GM18511 (cell line): Measurements from ENCODE around the gene BCL2.

ENCODE experiments used
- ATAC-seq: cut with Tn5 transposase; IDR thresholded peaks from one replicate; pipeline ENCODE4 v1.9.1; 2021; ENCODE audit warnings: mild to moderate bottlenecking, moderate library complexity; ENCODE audit not compliant: unreplicated experiment

Gene BCL2

DNA sequence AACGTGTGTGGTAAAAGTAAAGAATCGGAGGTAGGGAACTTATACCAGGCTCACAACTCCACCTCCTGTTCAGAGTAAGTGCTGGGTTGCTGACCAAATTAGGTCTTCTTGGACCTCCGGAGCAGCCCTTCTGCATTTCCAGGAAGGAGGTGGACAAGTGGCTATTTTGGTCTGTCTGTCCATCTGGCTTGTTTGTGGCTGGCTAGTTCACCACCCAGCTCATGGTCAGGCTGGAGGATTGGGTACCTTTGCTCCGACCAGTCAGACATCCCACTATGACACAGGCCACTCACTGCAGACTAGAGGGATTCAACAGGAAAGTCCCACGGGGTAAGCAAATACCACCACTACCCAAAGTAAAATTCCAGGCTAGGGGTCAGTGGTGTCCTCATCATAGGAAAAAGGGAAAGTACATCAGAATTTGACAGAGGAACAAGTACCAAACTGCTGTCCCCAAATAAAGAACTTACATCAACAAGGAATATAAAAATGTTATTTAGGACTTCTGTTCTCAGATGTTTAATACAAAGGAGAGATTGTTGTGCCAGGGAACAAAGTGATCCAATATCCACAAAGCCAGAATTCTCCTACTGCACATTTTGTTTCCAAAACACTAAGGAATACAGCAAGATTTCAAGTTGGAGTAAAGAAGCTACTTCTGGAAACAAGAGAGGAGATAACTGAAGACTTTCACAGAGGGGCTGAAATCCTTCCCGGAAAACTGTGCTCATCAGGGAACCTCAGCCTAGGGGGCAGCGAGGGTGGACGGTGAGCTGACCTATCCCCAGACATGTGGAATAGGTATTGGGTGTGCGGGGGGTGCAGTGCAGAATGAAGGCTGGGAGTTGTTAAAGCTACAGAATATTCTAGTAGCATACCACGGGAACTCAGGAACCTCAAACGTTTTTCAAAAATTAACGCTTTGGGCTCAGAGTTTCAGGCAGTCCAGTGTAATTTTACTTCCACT lies 56.9 kb downstream of the BCL2 start:
- ATAC-seq = no peak

DNA sequence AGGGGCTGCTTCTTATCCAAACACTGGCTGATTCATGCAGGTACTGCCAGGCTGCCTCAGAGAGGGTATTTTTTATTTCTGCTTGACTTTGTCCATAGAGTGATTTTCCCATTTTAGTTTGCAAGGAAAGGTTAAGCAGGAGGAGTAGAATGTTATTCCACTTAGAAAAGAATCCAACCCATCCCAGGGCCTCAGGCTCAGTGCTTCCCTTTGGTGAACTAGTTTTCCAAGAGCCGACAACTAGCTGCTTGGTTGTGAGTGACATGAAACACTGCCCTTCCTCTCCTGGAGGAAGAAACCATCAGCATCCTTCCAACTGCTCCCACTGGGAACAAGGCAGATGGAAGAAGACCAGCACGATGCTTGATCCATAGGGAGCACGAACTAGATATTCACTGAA lies 58.5 kb downstream of the BCL2 start:
- ATAC-seq = no peak

- no peak for ATAC-seq
These were observed 59.2 kb downstream of the BCL2 start for GRCh38 chr18:63260380-63260754.

DNA sequence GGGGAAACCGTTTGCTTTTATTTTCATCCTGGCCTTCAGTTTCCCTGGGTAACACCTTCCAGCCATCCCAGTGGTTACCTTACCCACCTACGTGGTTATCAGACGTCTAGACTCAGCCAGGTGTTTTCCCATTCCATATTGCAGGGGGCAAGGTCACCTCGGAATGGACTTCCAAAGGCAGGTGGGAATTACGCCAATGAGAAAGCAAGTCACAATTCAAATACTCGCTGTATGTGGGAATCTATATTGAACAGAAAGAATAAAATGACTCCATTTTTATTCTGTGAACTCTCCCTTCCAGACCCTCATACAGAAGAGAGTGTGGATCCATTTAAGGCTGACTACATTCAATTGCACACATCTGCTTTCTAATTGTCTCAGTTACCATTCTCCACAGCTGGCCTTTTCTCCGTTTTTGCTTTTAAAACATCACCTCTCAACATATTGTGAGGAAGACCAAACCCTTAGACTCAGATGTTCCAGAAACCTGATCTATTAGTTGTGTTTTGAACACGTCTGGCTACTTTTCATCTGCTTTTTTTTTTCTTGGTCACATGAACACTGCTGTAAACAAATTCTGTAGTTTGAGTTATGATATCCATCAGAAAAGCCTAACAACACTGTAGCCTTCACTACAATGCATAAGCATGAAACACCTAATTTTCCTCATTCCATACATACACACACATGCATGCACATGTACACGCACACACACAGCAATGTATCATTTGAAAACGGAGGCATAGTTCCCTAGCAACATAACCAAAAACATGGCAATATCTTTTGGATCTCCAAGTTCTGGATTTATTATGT lies 59.8 kb downstream of the BCL2 start:
- no peak for ATAC-seq

- no peak for ATAC-seq
These were observed 60.6 kb downstream of the BCL2 start for GRCh38 chr18:63258749-63259566.

DNA sequence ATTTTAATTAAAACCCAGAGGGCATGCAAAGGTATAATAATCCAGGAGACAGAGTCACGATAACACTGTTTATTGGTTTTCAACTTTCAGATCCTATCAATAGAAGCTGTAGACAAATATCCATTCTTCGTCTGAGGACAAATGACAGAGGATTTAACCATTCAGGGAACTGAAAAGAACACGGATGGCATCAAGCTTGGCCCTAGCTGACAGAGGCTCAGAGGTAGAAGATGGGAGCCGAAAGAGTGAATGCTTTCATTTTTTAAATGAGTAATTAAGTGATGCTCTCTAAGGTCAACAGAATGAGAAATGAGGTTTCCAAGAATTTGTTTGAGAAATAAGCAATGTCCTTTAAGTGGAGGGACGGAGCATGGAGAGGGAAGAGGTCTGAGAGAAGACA lies 62.1 kb downstream of the BCL2 start:
- peak; percentile 58 for ATAC-seq

GRCh38 chr18:63255435-63255834 lies 64.1 kb downstream of the BCL2 start:
- ATAC-seq = peak; percentile 58

DNA sequence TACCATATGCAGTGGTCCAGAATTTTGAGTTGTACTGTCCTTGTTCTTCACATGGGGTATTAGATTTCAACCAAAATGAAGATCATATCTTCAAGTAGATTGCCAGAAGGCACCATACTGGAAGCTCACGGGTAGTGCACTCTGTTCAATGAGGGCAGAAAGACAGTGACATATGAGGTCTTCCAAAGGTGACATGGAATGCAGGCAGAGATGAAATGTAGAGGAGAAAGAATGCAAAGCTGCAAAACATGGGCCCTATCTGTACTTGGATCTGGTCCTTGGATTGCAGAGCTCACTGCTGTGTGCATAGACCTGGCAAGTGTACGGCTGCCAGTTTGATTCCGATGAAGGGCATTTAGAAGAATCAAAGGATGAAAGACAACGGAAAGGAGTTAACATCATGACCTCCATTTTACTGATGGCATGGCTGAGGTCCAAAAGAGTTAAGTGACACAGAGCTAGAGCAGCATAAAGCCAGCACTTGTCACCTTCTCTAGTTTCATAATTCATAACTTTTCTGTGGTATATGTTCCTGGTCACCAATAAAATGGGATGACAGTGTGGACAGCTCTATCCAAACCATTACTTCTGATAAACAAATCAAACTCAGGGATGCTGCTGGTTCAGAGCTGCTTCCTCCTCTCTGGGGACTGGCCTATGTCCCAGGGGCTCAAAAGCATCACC lies 64.7 kb downstream of the BCL2 start:
- peak; percentile 12 for ATAC-seq

GRCh38 chr18:63253428-63254372 lies 65.9 kb downstream of the BCL2 start:
- ATAC-seq = no peak

DNA sequence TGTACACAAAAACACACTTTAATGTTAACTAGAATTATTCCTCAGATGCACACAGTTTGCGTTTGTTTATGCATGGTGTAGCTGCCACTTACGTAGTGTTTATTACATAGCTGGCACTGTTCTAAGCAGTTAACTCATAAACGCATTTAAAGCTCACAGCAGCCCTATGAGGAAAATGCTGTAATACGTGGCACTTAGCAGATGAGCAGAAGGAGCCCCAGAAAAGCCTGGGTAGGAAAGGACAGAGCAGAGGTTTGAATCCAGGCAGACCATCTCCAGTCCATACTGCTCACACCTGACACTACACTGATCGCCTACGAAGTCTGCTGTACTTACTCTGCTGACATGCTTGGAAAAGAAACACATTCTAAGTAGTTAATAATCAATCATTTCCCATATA lies 66.6 kb downstream of the BCL2 start:
- ATAC-seq = no peak

GRCh38 chr18:63249771-63250170 lies 69.8 kb downstream of the BCL2 start:
- ATAC-seq = no peak

- no peak for ATAC-seq
These were observed 71.6 kb downstream of the BCL2 start for GRCh38 chr18:63247926-63248325.

DNA sequence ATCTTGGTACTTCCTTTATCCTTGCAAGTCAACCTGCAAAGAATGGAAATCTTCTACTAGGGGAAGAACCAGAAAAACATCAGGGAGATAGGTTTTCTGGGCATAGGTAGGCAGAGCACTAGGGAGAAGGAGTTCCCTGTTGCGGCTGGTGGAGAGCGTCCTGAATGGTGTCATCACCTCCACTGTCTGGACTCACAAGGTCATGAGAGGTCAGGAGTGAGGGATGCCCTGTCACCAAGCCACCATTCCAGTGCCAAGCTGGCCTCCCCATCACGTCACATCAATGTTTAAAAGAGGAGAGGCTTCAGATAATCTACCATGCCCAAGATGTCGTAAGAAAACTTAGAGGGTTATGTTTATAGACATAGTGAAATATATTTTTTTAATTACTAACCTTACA lies 72.1 kb downstream of the BCL2 start:
- no peak for ATAC-seq

DNA sequence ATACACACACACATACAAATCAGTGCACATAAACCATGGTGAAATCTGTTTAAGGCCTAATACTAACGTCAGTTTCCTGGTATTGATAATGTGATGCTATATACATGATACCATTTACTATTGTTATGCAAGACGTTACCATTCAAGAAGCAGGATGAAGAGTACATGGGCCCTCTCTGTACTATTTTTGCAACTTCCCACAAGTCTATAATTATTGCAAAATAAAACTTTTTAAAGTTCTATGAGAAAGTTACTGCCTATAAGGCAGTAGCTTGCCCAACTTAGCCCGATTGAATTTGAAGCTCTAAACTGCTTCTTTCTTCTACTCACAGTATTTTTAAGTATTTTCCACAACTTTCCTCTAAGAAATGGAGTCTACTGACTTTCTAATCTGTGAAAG lies 74.0 kb downstream of the BCL2 start:
- ATAC-seq = no peak

DNA sequence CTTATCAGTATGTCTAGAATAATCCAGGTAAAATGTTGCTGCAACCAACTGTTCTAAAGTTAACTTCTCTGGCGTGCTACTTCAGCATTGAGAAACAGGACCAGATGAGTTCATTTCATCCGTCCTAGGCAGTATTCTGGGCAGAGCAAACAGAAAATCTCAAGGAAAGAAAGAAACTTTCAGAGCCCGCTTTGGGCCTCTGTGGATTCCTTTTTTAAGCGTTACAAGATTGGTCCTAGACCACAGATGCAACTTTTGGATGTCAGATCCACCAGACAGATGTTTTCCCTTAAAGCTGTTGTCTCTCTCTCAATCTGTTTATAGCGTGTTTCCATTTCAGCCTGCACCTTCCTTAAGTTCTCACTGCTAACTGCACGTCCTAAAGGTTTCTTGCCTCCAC lies 75.0 kb downstream of the BCL2 start:
- no peak for ATAC-seq

GRCh38 chr18:63241760-63242159 lies 77.8 kb downstream of the BCL2 start:
- ATAC-seq = no peak

- no peak for ATAC-seq
These were observed 78.3 kb downstream of the BCL2 start for GRCh38 chr18:63241317-63241712.

GRCh38 chr18:63240531-63241316 lies 78.8 kb downstream of the BCL2 start:
- ATAC-seq = no peak

GRCh38 chr18:63238693-63239075 lies 80.9 kb downstream of the BCL2 start:
- no peak for ATAC-seq
